Hypothalamus (tissue), 51 donors: ENCODE measurements around the gene CBL.

Experiments
- DNase-seq, 51 donors: peaks; one replicate each; lab custom pipeline; 2025; lab: John Stamatoyannopoulos, UW

CBL gene

GRCh38 chr11:119340335-119341221 lies 134.4 kb downstream of the CBL start, which contains the start of gene C1QTNF5:
C1QTNF5 (minus strand) TSS chr11:119340883; CDS start chr11:119340397, 486 bp downstream.
- peak in 40 of 51 donors; percentile 40 to 83 (median 72) for DNase-seq

- peak in 7 of 51 donors; percentile 31 to 42 (median 37) for DNase-seq
Observed at GRCh38 chr11:119341222-119342022, 135.3 kb downstream of the CBL start.

GRCh38 chr11:119342023-119342300 lies 135.8 kb downstream of the CBL start:
- DNase-seq: no peak

- no peak for DNase-seq
Observed at GRCh38 chr11:119342362-119343130, 136.4 kb downstream of the CBL start.

DNA sequence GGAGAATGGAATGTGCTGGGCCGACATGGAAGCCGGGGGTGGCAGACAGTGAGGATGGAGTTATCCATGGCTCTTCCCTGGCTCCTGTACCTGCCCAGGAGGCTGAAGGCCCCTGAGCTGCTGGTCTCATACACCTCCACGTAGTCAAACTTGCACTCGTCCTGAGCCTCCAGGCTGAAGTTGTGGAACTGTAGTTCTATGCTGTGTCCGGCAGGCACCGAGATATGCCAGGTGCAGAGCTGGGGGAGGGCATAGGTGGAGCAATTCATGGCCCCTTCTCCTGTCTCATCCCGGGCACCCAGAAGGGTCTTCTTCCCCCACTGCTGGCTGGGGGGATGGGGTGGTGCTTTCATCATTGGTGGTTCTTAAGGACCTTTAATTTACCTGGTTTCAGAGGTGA lies 137.6 kb downstream of the CBL start:
- DNase-seq: no peak

DNA sequence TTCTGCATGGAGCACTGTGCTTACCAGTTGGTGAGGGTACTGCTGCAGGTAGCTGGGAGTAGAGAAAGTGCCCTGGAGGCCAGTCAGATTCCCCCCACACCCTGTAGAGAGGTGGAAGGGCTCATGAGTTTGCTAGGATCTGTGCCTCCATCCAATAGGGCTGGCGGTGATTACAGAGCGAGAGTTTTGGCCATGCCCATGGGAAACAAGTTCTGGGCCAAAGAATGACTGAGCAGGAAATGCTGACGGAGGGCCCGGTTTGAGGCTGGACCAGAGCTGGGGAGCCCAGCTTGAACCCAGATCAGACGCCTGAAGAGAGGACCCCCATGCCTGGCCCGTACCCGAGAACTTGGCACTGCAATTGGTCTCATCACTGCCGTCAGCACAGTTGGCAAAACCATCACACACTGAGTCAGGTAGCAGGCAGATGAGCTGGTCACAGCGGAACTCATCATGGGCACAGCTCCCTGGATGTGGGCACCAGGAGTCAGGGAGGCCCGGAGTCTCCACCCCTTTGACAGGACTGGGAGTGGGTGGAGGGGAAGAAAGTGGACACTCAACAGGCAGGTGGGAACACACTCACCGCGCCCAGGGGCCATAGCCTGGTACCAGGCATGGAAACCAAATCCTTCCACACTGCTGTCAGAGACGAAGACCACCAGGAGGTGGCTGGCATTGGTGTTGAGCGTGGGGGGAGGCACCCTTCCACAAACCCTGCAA lies 138.3 kb downstream of the CBL start:
- no peak for DNase-seq

DNA sequence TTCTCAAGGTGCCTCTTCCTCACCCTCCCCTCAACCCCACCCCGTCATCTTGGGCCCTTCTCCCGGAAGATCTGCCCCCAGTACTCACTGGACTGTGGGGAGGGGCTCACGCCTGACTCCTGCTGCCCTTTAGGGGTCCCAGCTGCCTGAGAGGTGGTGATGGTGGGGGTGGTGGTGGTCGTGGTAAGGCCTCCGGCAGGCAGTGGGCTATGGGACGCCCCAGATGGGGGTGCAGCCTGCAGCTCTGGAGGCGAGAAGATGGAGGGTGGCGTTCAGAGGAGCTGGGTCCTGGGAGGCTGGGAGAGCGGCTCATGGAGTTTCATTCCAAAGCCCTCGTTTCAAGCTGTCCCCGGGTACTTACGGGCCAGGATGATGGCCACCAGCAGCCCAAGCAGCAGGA lies 139.5 kb downstream of the CBL start:
- no peak for DNase-seq

GRCh38 chr11:119346605-119347004 lies 140.5 kb downstream of the CBL start, which contains the start of gene MFRP:
MFRP (minus strand) TSS chr11:119346705; CDS start chr11:119346513, 192 bp downstream.
- DNase-seq: no peak

GRCh38 chr11:119347242-119347641 lies 141.1 kb downstream of the CBL start:
- DNase-seq: no peak

DNA sequence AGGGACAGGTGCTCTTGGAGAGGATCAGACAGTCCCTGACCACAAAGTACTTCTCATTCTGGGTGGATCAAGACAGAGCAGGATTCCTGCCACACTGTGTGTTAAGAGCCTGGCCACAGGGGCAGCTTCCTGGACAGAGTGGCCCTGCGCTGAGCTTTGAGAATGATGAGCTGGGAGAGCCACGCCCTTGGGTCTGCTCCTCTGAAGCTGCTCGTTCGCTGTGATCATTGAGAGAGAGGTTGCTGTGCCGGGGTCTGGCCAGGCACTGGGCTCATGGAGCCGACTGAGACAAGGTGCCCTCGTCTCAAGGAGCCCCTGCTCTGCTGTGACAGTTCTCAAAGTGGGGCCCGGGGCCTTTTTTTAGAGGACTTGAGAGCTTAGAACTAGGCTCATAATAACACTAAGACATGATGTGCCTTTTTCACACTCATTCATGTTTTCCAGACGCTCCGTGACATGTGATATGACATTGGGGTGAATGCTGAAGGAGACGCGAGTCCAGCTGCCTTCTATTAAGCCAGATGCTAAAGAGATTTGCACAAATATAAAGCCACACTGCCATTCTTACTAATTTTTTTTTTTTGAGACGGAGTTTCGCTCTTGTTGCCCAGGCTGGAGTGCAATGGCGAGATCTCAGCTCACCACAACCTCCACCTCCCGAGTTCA lies 141.9 kb downstream of the CBL start:
- no peak for DNase-seq

- DNase-seq: no peak
Observed at GRCh38 chr11:119350302-119350701, 144.2 kb downstream of the CBL start.

GRCh38 chr11:119351232-119351631 lies 145.1 kb downstream of the CBL start:
- DNase-seq: no peak

DNA sequence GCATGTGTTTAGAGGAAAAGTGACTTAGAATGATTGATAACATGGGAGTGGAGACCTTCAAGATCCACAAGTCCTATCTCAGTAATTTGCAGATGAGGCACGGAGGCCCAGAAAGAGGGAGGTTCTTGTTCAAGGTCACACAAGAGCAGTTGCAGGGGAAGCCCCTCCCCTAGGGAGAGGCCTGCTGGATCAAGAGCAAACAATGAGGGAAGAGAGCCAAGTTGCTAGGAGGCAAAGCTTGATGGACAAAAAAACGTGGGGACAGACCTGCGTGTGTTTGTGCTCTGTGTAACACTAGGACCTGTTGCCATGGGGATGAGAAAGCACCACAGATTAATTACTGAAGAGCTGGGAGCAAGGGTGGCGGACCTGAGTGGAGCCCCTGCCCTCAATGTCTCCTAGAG lies 146.7 kb downstream of the CBL start:
- peak in 7 of 51 donors; percentile 16 to 55 (median 34) for DNase-seq

DNA sequence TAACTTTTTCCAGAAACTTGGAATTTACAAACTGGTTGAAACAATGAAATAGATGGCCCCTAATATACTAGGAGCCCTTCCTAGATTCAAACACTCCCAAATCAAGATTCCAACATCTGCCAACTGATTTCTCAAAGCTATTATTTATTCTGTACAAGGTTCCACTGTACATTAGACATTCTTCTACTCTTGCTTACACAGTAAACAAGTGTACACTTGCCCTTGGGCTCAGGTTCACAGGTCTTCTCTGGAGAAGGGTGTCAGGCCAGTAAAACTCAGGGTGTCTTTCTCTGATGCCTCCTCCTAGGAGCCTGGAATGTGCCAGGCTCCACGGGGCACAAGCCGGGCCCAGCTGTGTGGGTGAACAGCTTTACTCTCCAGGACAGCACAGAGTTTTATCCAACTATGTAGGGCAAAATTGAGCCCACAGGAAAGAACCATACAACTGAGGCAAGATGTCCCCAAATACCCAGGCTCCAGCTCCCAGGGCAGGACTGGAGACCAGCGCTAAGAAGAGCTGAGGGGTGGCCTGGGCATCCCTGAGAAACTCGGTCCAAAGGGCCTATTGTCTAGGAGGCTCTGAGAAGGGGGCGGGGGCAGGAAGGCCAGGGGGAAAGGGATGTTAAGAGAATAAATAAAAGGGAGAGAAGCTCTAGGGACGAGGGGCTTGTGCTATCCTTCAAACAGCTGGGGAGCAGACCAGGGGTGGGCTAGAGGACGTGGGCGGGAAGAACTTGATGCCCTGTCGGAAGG lies 149.1 kb downstream of the CBL start:
- DNase-seq: no peak

GRCh38 chr11:119356349-119357031 lies 150.4 kb downstream of the CBL start:
- DNase-seq: peak in 41 of 51 donors; percentile 33 to 81 (median 64)

DNA sequence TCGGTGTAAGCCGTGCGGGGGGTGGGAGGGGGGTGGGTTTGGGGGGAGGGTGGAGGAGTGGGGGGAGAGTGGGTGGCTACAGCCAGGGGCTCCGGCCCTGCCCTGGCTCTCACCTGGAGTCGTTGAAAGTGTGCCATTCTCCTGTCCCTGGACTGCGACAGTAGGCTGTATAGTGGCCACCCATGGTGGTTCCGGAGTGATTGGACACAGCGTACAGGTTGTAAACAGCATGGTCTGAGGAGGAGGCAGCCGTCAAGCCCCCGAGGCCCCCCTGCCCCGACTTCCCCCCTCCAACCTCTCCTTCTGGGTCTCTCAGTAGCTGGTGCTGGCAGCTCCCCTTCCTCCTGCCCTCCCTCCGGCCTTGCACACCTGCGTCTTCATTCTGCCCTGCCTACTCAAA lies 150.9 kb downstream of the CBL start:
- DNase-seq: no peak
